MCF 10A (cell line): ENCODE results near the gene LCE5A. TPM values are rescaled to one million over a fixed set of nuclear protein-coding genes. Genes with fewer than 3 reads are reported as not detected.
"Not testable (repeated sequence)": the region's sequence is repeated elsewhere in the genome, so short reads cannot be mapped to it uniquely, and the experiment has no call there.

Experiments used
- BruUV-seq: library from RNA; stranded (reverse); fragments of 400-500 nt; replicated peaks from 2 replicates; lab custom pipeline; 2021; lab: Mats Ljungman, UMichigan
- CTCF ChIA-PET: fragments of 300-600 bp; sonication (Branson Sonifier 250); formaldehyde crosslinking; extraction: SDS; loops from one replicate; lab custom pipeline; 2021; ENCODE audit warnings: antibody characterized with exemption, inconsistent platforms; lab: Yijun Ruan, JAX
- POLR2A ChIA-PET: fragments of 300-600, 350-650 bp; sonication (Branson Sonifier 250); formaldehyde crosslinking; extraction: SDS; loops from one replicate; lab custom pipeline; 2020; ENCODE audit warnings: antibody characterized with exemption, inconsistent platforms; lab: Yijun Ruan, JAX
- DNase-seq: peaks from one replicate; pipeline ENCODE4 v3.0.0-alpha.2; 2018; ENCODE audit not compliant: unreplicated experiment
- H3K27ac Mint-ChIP-seq: one replicate; pipeline ENCODE4 v1.8.0; 2022; ENCODE audit warnings: mild to moderate bottlenecking, low read depth, mixed read lengths; ENCODE audit not compliant: unreplicated experiment
- H3K27me3 Mint-ChIP-seq: one replicate; pipeline ENCODE4 v1.8.0; 2022; ENCODE audit warnings: mixed read lengths; ENCODE audit not compliant: insufficient read depth, unreplicated experiment
- H3K36me3 Mint-ChIP-seq: one replicate; pipeline ENCODE4 v1.8.0; 2022; ENCODE audit warnings: mild to moderate bottlenecking, moderate library complexity, mixed read lengths; ENCODE audit not compliant: insufficient read depth, unreplicated experiment
- H3K4me1 Mint-ChIP-seq: one replicate; pipeline ENCODE4 v1.8.0; 2022; ENCODE audit warnings: mixed read lengths; ENCODE audit not compliant: insufficient read depth, unreplicated experiment
- H3K4me3 Mint-ChIP-seq: one replicate; pipeline ENCODE4 v1.8.0; 2022; ENCODE audit warnings: mild to moderate bottlenecking, moderate library complexity, mixed read lengths; ENCODE audit not compliant: unreplicated experiment
- H3K9me3 Mint-ChIP-seq: one replicate; pipeline ENCODE4 v1.8.0; 2022; ENCODE audit warnings: mixed read lengths; ENCODE audit not compliant: unreplicated experiment
- CTCF ChIP-seq: fragments of 200-600 bp; IDR thresholded peaks from one replicate; pipeline ENCODE4 v1.8.0; 2022; ENCODE audit warnings: antibody characterized with exemption, mild to moderate bottlenecking; ENCODE audit not compliant: unreplicated experiment
- intact Hi-C: fragments of 100-400 bp; cut with micrococcal nuclease; formaldehyde crosslinking; loops from 2 replicates; pipeline ENCODE4 v1.14.1; 2022
- total RNA-seq: library from RNA; stranded (reverse); gene quantifications from 2 replicates; pipeline ENCODE4 v1.2.3, GENCODE V29; 2022

LCE5A gene
- total RNA-seq, 1 experiment from 2014 or later, result not detected

- CTCF ChIA-PET, result interaction anchor here (1.8 to 2.5 kb wide), 2 partner anchors 9 to 41 kb away, joined by 5 to 9 read pairs; no protein-coding TSS in a partner anchor
- no peaks in the 10 kb centered on the region for H3K9me3 Mint-ChIP-seq
These were observed 26.9 kb downstream of the LCE5A start for GRCh38 chr1:152537496-152537895.

GRCh38 chr1:152539901-152540300 lies 29.3 kb downstream of the LCE5A start:
- CTCF ChIA-PET, result interaction anchor here (1.8 to 2.5 kb wide), 4 partner anchors 42 to 99 kb away, joined by 6 to 10 read pairs (median 8); no protein-coding TSS in a partner anchor
- intact Hi-C loops, result no loop called here
- Mint-ChIP-seq H3K4me1 (no peaks in the 10 kb centered on the region), H3K27ac (no peak overlapping the region), H3K9me3 (no peaks in the 10 kb centered on the region), H3K36me3 (no peaks in the 10 kb centered on the region), H3K4me3 (no peak overlapping the region), H3K27me3 (peaks cover 11% of the 10 kb centered on the region)
- no peak for DNase-seq
- POLR2A ChIA-PET, result interaction anchor here (1.1 kb wide), 1 partner anchor 22 kb away, joined by 3 read pairs; no protein-coding TSS in a partner anchor
- no TSS peak for BruUV-seq
- TF ChIP-seq CTCF, result no peak

More at GRCh38 chr1:152537496-152537895, 26.9 kb downstream of the LCE5A start:
- DNase-seq, result no peak
- intact Hi-C loops, result no loop called here
- no peak for TF ChIP-seq CTCF
- BruUV-seq, result no TSS peak
- Mint-ChIP-seq H3K4me3 (no peak overlapping the region), H3K27me3 (peaks cover 11% of the 10 kb centered on the region), H3K4me1 (peaks cover 5% of the 10 kb centered on the region), H3K36me3 (no peaks in the 10 kb centered on the region), H3K27ac (no peak overlapping the region)
- POLR2A ChIA-PET, result no interaction called here

DNA sequence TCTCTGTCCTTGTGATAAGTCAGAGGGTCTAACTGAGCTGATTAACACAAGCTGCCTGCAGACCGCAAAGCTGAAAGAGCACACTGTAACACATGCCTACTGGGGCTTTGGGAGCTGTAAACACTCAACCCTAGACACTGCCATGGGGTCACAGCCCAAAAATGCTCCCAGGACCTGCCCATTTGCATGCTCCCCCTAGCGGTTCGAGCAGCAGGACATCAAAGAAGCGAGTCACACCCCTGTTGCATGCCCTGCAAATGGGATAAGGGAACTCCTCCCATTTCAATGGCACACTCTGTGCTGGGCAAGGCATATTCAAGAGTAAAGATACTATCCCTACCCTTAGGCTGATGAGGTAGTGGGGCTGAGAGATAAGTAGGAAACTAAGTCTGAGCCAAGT lies 33.2 kb downstream of the LCE5A start:
- BruUV-seq, result no TSS peak
- peak; percentile 54 for DNase-seq
- H3K27me3 Mint-ChIP-seq, result peaks cover 11% of the 10 kb centered on the region
- no peaks in the 10 kb centered on the region for H3K9me3 Mint-ChIP-seq
- POLR2A ChIA-PET, result no interaction called here
- H3K4me3 Mint-ChIP-seq, result no peak overlapping the region
- H3K4me1 Mint-ChIP-seq, result no peaks in the 10 kb centered on the region
- TF ChIP-seq CTCF, result peak; percentile 43
- CTCF ChIA-PET, result interaction anchor here (0.6 to 1.7 kb wide), 6 partner anchors 10 to 492 kb away, joined by 3 to 9 read pairs (median 4); no protein-coding TSS in a partner anchor
- no peak overlapping the region for H3K27ac Mint-ChIP-seq
- intact Hi-C loops, result no loop called here
- H3K36me3 Mint-ChIP-seq, result no peaks in the 10 kb centered on the region

DNA sequence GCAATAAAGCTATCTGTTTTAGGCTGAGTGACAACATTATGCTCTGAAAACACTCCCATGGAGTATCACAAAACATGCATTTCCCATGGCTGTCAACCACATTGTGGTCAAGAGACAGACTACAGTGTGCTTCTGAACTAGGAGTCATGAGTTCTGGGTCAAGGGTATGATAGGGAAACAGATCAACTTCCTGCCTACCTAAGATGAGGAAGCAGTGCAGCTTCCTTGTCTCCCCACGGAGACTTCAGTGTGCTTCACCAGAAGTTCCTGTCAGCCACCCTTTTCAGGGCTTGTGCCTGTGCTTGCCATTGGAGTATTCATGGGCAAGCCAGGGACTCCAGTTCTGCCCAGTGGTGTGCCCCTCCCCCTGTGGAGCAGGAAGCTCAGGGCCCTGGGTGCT lies 36.1 kb downstream of the LCE5A start:
- ChIA-PET CTCF (interaction anchor here (0.7 to 1.2 kb wide), 2 partner anchors 14 to 721 kb away, joined by 3 to 4 read pairs; no protein-coding TSS in a partner anchor), POLR2A (interaction anchor here (0.6 kb wide), 1 partner anchor 566 kb away, joined by 3 read pairs; no protein-coding TSS in a partner anchor)
- no TSS peak for BruUV-seq
- Mint-ChIP-seq H3K27ac (no peak overlapping the region), H3K9me3 (no peaks in the 10 kb centered on the region), H3K36me3 (no peaks in the 10 kb centered on the region), H3K27me3 (peaks cover 24% of the 10 kb centered on the region), H3K4me3 (no peak overlapping the region), H3K4me1 (no peaks in the 10 kb centered on the region)
- intact Hi-C loops, result no loop called here
- no peak for TF ChIP-seq CTCF
- no peak for DNase-seq

DNA sequence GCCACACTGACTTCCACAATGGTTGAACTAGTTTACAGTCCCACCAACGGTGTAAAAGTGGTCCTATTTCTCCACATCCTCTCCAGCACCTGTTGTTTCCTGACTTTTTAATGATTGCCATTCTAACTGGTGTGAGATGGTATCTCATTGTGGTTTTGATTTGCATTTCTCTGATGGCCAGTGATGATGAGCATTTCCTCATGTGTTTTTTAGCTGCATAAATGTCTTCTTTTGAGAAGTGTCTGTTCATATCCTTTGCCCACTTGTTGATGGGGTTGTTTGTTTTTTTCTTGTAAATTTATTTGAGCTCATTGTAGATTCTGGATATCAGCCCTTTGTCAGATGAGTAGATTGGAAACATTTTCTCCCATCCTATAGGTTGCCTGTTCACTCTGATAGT lies 37.8 kb downstream of the LCE5A start:
- intact Hi-C loops, POLR2A ChIA-PET, CTCF ChIA-PET, H3K27ac Mint-ChIP-seq, H3K9me3 Mint-ChIP-seq, H3K4me3 Mint-ChIP-seq, H3K36me3 Mint-ChIP-seq, H3K4me1 Mint-ChIP-seq, BruUV-seq, DNase-seq: not testable (repeated sequence)
- H3K27me3 Mint-ChIP-seq, result peaks cover 29% of the 10 kb centered on the region
